WTC11 (cell line): Measurements from ENCODE around the gene NUP210L. TPM values are rescaled to one million over a fixed set of nuclear protein-coding genes. Genes with fewer than 3 reads are reported as not detected.

Experiments
- ATAC-seq: fragments of 200-7000 bp; cut with Tn5 transposase; 2 replicates; pipeline ENCODE4 v1.10.0; 2021; ENCODE audit warnings: mild to moderate bottlenecking, moderate library complexity
- CTCF ChIA-PET: fragments of 300-600 bp; sonication (Branson Sonifier 250); formaldehyde crosslinking; loops from one replicate; lab custom pipeline; 2021; ENCODE audit warnings: antibody characterized with exemption; lab: Charles Lee
- POLR2A ChIA-PET: fragments of 350-600 bp; sonication (Branson Sonifier 250); formaldehyde crosslinking; loops from one replicate; lab custom pipeline; 2021; ENCODE audit warnings: antibody characterized with exemption; lab: Charles Lee
- DNase-seq: peaks from one replicate; pipeline ENCODE4 v3.0.0; 2021; ENCODE audit warnings: low spot score
- H3K27ac Mint-ChIP-seq: 2 replicates; pipeline ENCODE4 v1.8.0; 2021; ENCODE audit warnings: mixed read lengths
- H3K27me3 Mint-ChIP-seq: 2 replicates; pipeline ENCODE4 v1.8.0; 2021; ENCODE audit warnings: low read depth, mild to moderate bottlenecking, moderate library complexity, mixed read lengths
- H3K36me3 Mint-ChIP-seq: 2 replicates; pipeline ENCODE4 v1.8.0; 2021; ENCODE audit warnings: mixed read lengths
- H3K4me1 Mint-ChIP-seq: 2 replicates; pipeline ENCODE4 v1.8.0; 2022; ENCODE audit warnings: mixed read lengths
- H3K4me3 Mint-ChIP-seq: 2 replicates; pipeline ENCODE4 v1.8.0; 2021; ENCODE audit warnings: mild to moderate bottlenecking, moderate library complexity, mixed read lengths
- H3K9me3 Mint-ChIP-seq: 2 replicates; pipeline ENCODE4 v1.8.0; 2021; ENCODE audit warnings: mixed read lengths
- ATF3 ChIP-seq: sonication (generic); formaldehyde crosslinking; conservative IDR thresholded peaks from 2 replicates; pipeline ENCODE4 v1.8.1; 2022; ENCODE audit warnings: mild to moderate bottlenecking, missing genetic modification reagents
- CDX4 ChIP-seq: fragments of 250-450 bp; sonication (Bioruptor Pico); IDR thresholded peaks from 2 replicates; pipeline ENCODE4 v1.9.0; 2021; ENCODE audit warnings: moderate library complexity, mild to moderate bottlenecking, inconsistent platforms, borderline replicate concordance
- FOXP1 ChIP-seq: sonication (generic); formaldehyde crosslinking; IDR thresholded peaks from 2 replicates; pipeline ENCODE4 v1.8.0; 2022; ENCODE audit warnings: missing genetic modification reagents, mild to moderate bottlenecking, moderate library complexity, borderline replicate concordance
- FOXP4 ChIP-seq: sonication (generic); formaldehyde crosslinking; IDR thresholded peaks from 2 replicates; pipeline ENCODE4 v1.8.0; 2022; ENCODE audit warnings: mild to moderate bottlenecking, missing genetic modification reagents
- GABPB1 ChIP-seq: sonication (generic); formaldehyde crosslinking; IDR thresholded peaks from 2 replicates; pipeline ENCODE4 v1.8.1; 2023; ENCODE audit warnings: mild to moderate bottlenecking, missing genetic modification reagents
- MXD4 ChIP-seq: fragments of 250-450 bp; sonication (Bioruptor Pico); IDR thresholded peaks from 2 replicates; pipeline ENCODE4 v1.8.0; 2021; ENCODE audit warnings: mild to moderate bottlenecking, moderate library complexity, borderline replicate concordance
- MYBL2 ChIP-seq: sonication (generic); formaldehyde crosslinking; IDR thresholded peaks from 2 replicates; pipeline ENCODE4 v1.8.1; 2023; ENCODE audit warnings: mild to moderate bottlenecking, moderate library complexity, missing genetic modification reagents
- PRRX2 ChIP-seq: fragments of 250-450 bp; sonication (Bioruptor Pico); IDR thresholded peaks from 2 replicates; pipeline ENCODE4 v1.8.0; 2021; ENCODE audit warnings: mild to moderate bottlenecking
- RORB ChIP-seq: fragments of 250-450 bp; sonication (Bioruptor Pico); IDR thresholded peaks from 2 replicates; pipeline ENCODE4 v1.9.0; 2021; ENCODE audit warnings: mild to moderate bottlenecking
- ZBTB21 ChIP-seq: sonication (generic); formaldehyde crosslinking; IDR thresholded peaks from 2 replicates; pipeline ENCODE4 v1.8.1; 2023; ENCODE audit warnings: mild to moderate bottlenecking, missing genetic modification reagents, borderline replicate concordance
- ZNF219 ChIP-seq: sonication (generic); formaldehyde crosslinking; IDR thresholded peaks from 2 replicates; pipeline ENCODE4 v1.8.0; 2023; ENCODE audit warnings: missing genetic modification reagents, mild to moderate bottlenecking, borderline replicate concordance
- ZNF281 ChIP-seq: sonication (generic); formaldehyde crosslinking; IDR thresholded peaks from 2 replicates; pipeline ENCODE4 v1.8.0; 2023; ENCODE audit warnings: mild to moderate bottlenecking, missing genetic modification reagents
- ZNF317 ChIP-seq: sonication (generic); formaldehyde crosslinking; IDR thresholded peaks from 2 replicates; pipeline ENCODE4 v1.8.1; 2023; ENCODE audit warnings: low read depth, mild to moderate bottlenecking, moderate library complexity, missing genetic modification reagents, borderline replicate concordance
- ZNF425 ChIP-seq: fragments of 250-450 bp; sonication (Bioruptor Pico); conservative IDR thresholded peaks from 2 replicates; pipeline ENCODE4 v1.9.0; 2021; ENCODE audit warnings: mild to moderate bottlenecking
- ZNF512 ChIP-seq: sonication (generic); formaldehyde crosslinking; IDR thresholded peaks from 2 replicates; pipeline ENCODE4 v1.8.1; 2022; ENCODE audit warnings: missing genetic modification reagents, borderline replicate concordance
- ZNF532 ChIP-seq: fragments of 250-450 bp; sonication (Bioruptor Pico); IDR thresholded peaks from 2 replicates; pipeline ENCODE4 v1.9.0; 2021; ENCODE audit warnings: mild to moderate bottlenecking, borderline replicate concordance
- ZNF671 ChIP-seq: fragments of 250-450 bp; sonication (Bioruptor Pico); IDR thresholded peaks from 2 replicates; pipeline ENCODE4 v1.8.0; 2021; ENCODE audit warnings: mild to moderate bottlenecking
- total RNA-seq: library from RNA; stranded (reverse); gene quantifications from 3 replicates; pipeline ENCODE4 v1.2.3, GENCODE V29; 2021

Gene NUP210L
- total RNA-seq, 1 experiment from 2014 or later: 0.02 TPM

- TF ChIP-seq FOXP4 (CRISPR knock-in tag): no peak
- TF ChIP-seq ZNF317 (CRISPR knock-in tag): no peak
Observed at GRCh38 chr1:154094411-154094810, 60.5 kb downstream of the NUP210L start (continued).

- Mint-ChIP-seq H3K4me3 (no peak overlapping the region), H3K36me3 (no peaks in the 10 kb centered on the region), H3K27ac (no peak overlapping the region), H3K9me3 (no peaks in the 10 kb centered on the region), H3K27me3 (no peaks in the 10 kb centered on the region), H3K4me1 (peaks cover 2% of the 10 kb centered on the region; the same call in 1 of the 2 replicates)
- ChIA-PET CTCF (interaction anchor here (1.5 kb wide), 1 partner anchor 11 kb away, joined by 8 read pairs; no protein-coding TSS in a partner anchor), POLR2A (no interaction called here)
- no peak for ATAC-seq
- no peak for DNase-seq
- TF ChIP-seq ZNF512 (CRISPR knock-in tag) (no peak), MXD4 (CRISPR knock-in tag) (no peak), ATF3 (no peak), GABPB1 (CRISPR knock-in tag) (no peak), ZNF532 (CRISPR knock-in tag) (no peak), PRRX2 (no peak), RORB (no peak), ZBTB21 (CRISPR knock-in tag) (no peak), ZNF425 (CRISPR knock-in tag) (no peak), ZNF671 (CRISPR knock-in tag) (no peak), ZNF219 (CRISPR knock-in tag) (no peak), ZNF281 (no peak), CDX4 (no peak), MYBL2 (CRISPR knock-in tag) (no peak), FOXP1 (CRISPR knock-in tag) (no peak)
Observed at GRCh38 chr1:154093699-154094098, 61.2 kb downstream of the NUP210L start.
